Cardiac fibroblast (primary cell): ENCODE data around the gene LRP2BP.

Experiments
- DNase-seq, 2 donors: peaks; one replicate each; pipeline versions ENCODE4 v3.0.0 to v3.0.0-alpha.2; 2010; ENCODE audit warnings: low read depth in 2 of 2
- H3K4me3 ChIP-seq, 2 donors: replicated peaks in 1 of 2; 1 replicate in 1 of 2; 2 replicates in 1 of 2; pipeline ENCODE4 v1.5.1; 2011; ENCODE audit warnings: low read depth in 2 of 2, low read length in 2 of 2, mild to moderate bottlenecking in 2 of 2, moderate library complexity in 1 of 2
- TF ChIP-seq, protein P1 (sequence below): IDR thresholded peaks from one replicate; pipeline ENCODE4 v1.5.1; 2011; ENCODE audit warnings: low read depth, mild to moderate bottlenecking, low read length, inconsistent platforms

Gene LRP2BP

DNA sequence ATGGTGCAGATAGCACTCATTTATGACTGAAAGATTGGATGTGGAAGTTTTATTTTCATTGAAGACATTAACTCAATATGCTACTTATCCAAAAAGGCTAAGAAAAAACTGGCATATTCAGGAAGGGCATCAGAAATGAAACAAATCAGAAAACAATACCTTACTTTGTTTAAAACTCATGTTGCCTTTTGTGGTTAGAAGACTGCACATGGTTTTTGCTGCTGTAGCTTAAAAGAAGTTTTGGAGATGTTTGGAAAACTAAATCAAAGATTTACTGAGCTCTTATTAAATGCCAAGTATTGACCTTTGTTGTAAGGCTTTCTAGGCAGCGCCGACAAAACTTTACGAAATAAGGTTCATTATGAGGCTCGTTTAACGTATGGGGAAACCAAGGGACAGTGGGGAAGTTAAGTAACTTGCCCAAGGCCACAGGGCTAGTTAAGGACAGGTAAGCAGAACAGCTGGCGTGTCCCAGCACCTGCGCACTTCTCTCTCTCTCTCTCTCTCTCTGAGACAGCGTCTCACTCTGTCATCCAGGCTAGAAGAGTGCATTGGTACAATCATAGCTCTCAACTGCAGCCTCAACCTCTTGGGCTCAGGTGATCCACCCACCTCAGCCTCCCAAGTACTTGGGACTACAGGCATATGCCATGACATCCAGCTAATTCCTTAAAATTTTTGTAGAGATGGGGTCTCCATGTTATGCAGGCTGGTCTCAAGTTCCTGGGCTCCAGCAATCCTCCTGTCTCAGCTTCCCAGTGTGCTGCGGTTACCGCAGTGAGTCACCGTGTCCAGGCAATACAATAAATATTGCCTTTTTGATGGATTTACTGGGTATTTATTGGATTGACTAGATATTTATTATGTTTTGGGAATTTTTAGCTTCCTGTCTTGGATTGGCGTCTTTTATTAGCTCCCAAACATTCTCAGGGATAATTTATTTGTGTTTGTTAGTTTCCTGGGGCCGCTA, 16.1 kb downstream of the LRP2BP start:
- no peak overlapping the region for H3K4me3 ChIP-seq
- TF ChIP-seq, protein P1, sequence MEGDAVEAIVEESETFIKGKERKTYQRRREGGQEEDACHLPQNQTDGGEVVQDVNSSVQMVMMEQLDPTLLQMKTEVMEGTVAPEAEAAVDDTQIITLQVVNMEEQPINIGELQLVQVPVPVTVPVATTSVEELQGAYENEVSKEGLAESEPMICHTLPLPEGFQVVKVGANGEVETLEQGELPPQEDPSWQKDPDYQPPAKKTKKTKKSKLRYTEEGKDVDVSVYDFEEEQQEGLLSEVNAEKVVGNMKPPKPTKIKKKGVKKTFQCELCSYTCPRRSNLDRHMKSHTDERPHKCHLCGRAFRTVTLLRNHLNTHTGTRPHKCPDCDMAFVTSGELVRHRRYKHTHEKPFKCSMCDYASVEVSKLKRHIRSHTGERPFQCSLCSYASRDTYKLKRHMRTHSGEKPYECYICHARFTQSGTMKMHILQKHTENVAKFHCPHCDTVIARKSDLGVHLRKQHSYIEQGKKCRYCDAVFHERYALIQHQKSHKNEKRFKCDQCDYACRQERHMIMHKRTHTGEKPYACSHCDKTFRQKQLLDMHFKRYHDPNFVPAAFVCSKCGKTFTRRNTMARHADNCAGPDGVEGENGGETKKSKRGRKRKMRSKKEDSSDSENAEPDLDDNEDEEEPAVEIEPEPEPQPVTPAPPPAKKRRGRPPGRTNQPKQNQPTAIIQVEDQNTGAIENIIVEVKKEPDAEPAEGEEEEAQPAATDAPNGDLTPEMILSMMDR = no peak
- no peak for DNase-seq

DNA sequence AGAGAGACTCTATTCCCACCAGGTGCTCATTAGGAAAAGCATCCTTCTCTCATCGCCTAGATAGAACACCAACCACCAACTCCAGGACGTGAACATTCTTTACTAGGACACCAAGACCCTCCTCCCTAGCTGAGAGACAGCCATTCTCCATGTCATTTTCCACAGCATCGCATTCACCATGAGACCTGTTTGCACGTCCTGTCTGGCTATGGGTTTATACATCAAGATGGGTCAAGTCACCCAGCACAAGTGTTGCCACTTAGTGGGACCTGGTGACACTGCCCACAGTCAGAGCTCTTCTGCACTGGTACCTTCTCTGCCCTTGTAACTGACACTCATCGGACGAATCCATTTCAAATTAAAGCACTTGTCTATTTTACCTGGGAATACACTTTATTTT, 17.5 kb downstream of the LRP2BP start:
- no peak for DNase-seq
- TF ChIP-seq, protein P1 = no peak
- H3K4me3 ChIP-seq = no peak overlapping the region

DNA sequence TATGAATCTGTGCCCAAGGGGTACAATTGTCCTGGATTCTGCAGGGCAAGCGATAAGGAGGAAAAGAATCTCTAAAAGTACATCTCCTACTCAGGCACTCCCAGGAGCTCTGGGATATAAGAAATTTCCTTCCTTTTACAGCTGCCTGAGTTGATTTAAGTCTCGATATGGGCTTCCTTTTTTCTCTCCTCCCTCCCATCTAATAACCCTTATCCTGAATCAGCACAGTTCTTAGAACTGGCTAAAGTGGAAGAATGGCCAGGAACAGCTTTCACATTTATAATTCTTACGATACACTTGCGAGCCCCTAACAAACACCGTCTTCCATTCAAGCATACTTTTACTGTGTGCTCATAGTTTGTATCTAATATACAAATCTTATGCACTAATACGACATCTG, 21.2 kb downstream of the LRP2BP start:
- TF ChIP-seq, protein P1 = no peak
- H3K4me3 ChIP-seq = no peak overlapping the region
- no peak for DNase-seq

DNA sequence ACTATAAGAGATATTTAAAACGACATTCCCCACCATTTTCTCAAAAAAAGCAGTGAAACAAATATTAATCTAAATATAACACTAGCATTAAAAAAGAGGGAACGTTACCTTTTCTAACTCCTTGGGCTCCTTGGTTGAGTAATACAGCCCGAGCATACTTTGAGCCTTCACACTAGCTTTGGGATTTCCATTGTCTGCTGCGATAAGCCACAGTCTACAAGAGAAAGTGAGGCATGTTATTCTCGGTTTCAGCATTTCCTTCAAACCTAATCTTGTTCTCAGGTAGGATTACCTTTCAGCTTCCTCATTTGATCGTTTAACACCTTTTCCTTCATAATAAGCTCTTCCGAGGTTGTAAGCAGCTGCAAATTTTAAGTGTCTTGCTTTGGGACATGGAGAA, 21.7 kb downstream of the LRP2BP start:
- TF ChIP-seq, protein P1 = no peak
- DNase-seq = no peak
- H3K4me3 ChIP-seq = no peak overlapping the region

DNA sequence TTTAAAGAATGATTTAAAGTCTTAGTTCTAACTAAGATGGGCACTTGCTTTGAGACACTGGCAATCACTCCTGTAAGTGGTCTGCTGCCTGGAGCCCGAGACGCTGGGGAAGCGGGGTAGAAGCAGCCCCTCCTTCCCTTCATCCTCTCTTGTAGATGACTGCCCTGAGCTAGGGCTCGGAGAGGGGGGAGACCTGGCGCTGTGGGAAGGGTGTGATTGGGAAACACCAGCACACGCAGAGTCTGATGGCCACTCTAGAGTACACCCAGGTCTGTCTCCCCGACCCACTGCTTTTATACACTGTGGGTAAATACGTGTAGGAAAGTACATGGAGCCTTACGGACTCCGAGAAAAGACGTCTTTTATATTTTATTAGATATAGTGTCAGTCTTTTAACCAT, 24.0 kb downstream of the LRP2BP start:
- no peak for DNase-seq
- no peak overlapping the region for H3K4me3 ChIP-seq
- TF ChIP-seq, protein P1 = no peak

DNA sequence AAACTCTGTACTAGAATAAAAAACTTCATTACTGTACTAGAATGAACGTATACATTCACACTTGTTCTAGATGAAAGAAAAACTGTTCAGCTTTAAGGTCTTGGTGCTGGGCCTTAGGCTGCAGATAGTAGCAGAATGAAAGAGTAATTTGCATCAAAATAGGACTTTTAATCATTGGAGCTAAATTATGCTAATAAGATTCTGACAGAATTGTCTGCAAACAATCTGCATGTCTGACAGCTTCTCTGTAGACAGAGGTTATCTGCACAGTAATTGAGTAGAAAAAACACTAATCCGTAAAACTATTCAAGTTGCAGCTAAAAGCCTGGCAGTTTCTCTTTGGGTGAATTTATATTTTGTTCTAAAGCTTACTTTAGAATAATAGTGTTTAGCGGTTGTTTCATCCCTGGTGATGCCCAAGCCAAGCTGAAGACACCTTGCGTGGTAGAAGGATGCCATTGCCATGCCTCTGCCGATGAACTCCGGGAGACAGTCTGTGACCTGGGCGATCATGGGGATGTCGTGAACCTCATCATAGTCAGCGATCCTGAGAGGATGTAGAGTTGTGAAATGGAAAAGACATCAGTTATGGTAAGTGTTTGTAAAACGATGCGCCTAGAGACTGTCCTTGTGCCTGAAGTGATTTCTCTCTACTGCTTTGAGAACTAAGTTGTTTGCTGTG, 25.3 kb downstream of the LRP2BP start:
- TF ChIP-seq, protein P1 = no peak
- H3K4me3 ChIP-seq = no peak overlapping the region
- DNase-seq = no peak
